Right ventricle myocardium superior (tissue), 1 donor: Measurements from ENCODE around the gene SPHK2. TPM values are rescaled to one million over a fixed set of nuclear protein-coding genes. Genes with fewer than 3 reads are reported as not detected.

Experiments
- total RNA-seq: library from RNA; stranded (reverse); fragmentation: NEBNext Ultra II Directional; extraction: Animal tissue kit (Norgen Biotek cat#: 25700); gene quantifications from one replicate; pipeline ENCODE4 v1.2.1, GENCODE V29; 2021
- donor health status: DM: no; HTN: yes; CAD: no; lungs with severe emphysema.

Gene SPHK2
- total RNA-seq, 1 donor from 2014 or later: 7.6 TPM

Other genes with a start within 250 kb of the SPHK2 start
- 69.5 TPM for gene KDELR1, start 228.0 kb upstream of the SPHK2 start, total RNA-seq
- gene GRIN2D, start 225.8 kb upstream of the SPHK2 start, total RNA-seq: 0.54 TPM
- 16.9 TPM for gene GRWD1, start 173.5 kb upstream of the SPHK2 start, total RNA-seq
- 0.24 TPM for gene KCNJ14, start 163.9 kb upstream of the SPHK2 start, total RNA-seq
- gene CYTH2, start 150.1 kb upstream of the SPHK2 start, total RNA-seq: 29.8 TPM
- gene LMTK3, start 107.7 kb upstream of the SPHK2 start, total RNA-seq: 0.70 TPM
- gene SULT2B1, start 67.3 kb upstream of the SPHK2 start, total RNA-seq: 0.22 TPM
- not detected for gene SPACA4, start 12.8 kb upstream of the SPHK2 start, total RNA-seq
- not detected for gene FAM83E, start 4.4 kb upstream of the SPHK2 start, total RNA-seq
- 526 TPM for gene RPL18, start 328 bp upstream of the SPHK2 start, total RNA-seq
- 14.5 TPM for gene DBP, start 17.9 kb downstream of the SPHK2 start, total RNA-seq
- gene CA11, start 26.7 kb downstream of the SPHK2 start, total RNA-seq: 7.5 TPM
- gene NTN5, start 53.5 kb downstream of the SPHK2 start, total RNA-seq: not detected
- not detected for gene FUT2, start 76.5 kb downstream of the SPHK2 start, total RNA-seq
- gene MAMSTR, start 100.2 kb downstream of the SPHK2 start, total RNA-seq: 4.8 TPM
- gene RASIP1, start 121.1 kb downstream of the SPHK2 start, total RNA-seq: 15.1 TPM
- 0.73 TPM for gene IZUMO1, start 127.4 kb downstream of the SPHK2 start, total RNA-seq
- gene FUT1, start 133.1 kb downstream of the SPHK2 start, total RNA-seq: 1.8 TPM
- not detected for gene FGF21, start 136.0 kb downstream of the SPHK2 start, total RNA-seq
- gene BCAT2, start 191.5 kb downstream of the SPHK2 start, total RNA-seq: 59.5 TPM
- gene HSD17B14, start 217.0 kb downstream of the SPHK2 start, total RNA-seq: 1.9 TPM
- 17.7 TPM for gene PLEKHA4, start 249.1 kb downstream of the SPHK2 start, total RNA-seq